ENCODE measurements around the gene CTBP2. TPM values are rescaled to one million over a fixed set of nuclear protein-coding genes. Genes with fewer than 3 reads are reported as not detected.
A peak's percentile ranks its signal among the peaks of the same experiment; 100 is the strongest.

The CTBP2 gene
- total RNA-seq, 3 donors from 2014 or later (not counting 1 experiment from before 2014, with no cell fraction given), result 120 to 179 (median 124) TPM

DNA sequence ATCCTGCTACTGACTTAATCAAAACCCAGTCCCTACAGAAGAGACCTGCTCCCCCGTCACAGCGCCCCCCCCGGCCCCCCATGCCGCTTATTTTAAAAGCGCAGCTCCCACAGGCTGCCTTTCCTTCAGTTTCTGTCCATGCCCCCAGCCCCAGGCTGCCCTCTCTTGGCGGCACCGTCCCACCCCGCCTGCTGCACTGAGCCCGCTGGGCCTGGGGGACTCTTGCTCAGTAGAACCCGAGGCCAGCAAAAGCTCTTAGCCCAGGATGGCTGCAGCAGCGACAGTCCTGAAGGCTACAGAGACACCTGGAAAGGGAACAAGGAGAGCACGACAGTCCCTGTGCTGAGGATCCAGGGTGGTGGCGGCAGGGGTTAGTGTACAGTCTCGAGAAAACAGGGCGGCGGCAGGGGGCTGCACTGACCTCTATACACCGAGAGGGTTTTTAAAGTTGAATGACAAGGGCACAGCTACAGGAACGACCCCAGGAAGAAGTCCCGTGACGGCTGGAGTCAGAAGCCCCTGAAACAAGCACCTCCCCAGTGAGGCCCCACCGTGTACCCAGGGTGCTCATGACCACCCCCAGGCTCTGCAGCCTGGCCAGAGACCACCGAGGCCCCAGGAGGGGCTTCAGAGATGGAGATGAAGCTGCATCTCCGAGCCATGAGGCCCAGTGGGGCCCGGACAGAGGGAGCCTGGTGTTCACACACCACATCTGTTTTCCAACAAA is 164.1 kb downstream of the CTBP2 start:
- H3K9me3 Mint-ChIP-seq, result no peaks in the 10 kb centered on the region
- peak overlapping the region in 1 of 2 donors; percentile 65 for H3K27ac Mint-ChIP-seq
- H3K27ac ChIP-seq (ENCODE audit: low read length), result no peak overlapping the region
- H3K36me3 ChIP-seq (ENCODE audit: control insufficient read depth, insufficient read depth, low read length), result peaks cover 83% of the 10 kb centered on the region
- DNase-seq (peak in 1 of 2 donors; percentile 13), ATAC-seq (no peak)
- no peaks in the 10 kb centered on the region for H3K27me3 ChIP-seq (ENCODE audit: control insufficient read depth, insufficient read depth, low read length)
- intact Hi-C loops (cut with micrococcal nuclease), result no loop called here
- no peaks in the 10 kb centered on the region for H3K27me3 Mint-ChIP-seq (ENCODE audit: low read depth in 2 of 2)
- no peak overlapping the region for H3K4me3 Mint-ChIP-seq
- no peak overlapping the region for H3K4me3 ChIP-seq (ENCODE audit: low read length)
- TF ChIP-seq, protein P1, sequence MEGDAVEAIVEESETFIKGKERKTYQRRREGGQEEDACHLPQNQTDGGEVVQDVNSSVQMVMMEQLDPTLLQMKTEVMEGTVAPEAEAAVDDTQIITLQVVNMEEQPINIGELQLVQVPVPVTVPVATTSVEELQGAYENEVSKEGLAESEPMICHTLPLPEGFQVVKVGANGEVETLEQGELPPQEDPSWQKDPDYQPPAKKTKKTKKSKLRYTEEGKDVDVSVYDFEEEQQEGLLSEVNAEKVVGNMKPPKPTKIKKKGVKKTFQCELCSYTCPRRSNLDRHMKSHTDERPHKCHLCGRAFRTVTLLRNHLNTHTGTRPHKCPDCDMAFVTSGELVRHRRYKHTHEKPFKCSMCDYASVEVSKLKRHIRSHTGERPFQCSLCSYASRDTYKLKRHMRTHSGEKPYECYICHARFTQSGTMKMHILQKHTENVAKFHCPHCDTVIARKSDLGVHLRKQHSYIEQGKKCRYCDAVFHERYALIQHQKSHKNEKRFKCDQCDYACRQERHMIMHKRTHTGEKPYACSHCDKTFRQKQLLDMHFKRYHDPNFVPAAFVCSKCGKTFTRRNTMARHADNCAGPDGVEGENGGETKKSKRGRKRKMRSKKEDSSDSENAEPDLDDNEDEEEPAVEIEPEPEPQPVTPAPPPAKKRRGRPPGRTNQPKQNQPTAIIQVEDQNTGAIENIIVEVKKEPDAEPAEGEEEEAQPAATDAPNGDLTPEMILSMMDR (IDR thresholded peaks at IDR 0.05), result no peak
- H3K4me1 Mint-ChIP-seq, result peaks cover 11 to 13% of the 10 kb centered on the region in 2 donors
- H3K4me1 ChIP-seq (ENCODE audit: control insufficient read depth, insufficient read depth, low read length), result peaks cover 15% of the 10 kb centered on the region
- 93% methylated on average over 24 of the region's 24 CpGs for WGBS (ENCODE audit: insufficient coverage)
- no peaks in the 10 kb centered on the region for H3K9me3 ChIP-seq (ENCODE audit: control insufficient read depth, insufficient read depth, low read length)
- H3K36me3 Mint-ChIP-seq, result no peaks in the 10 kb centered on the region

DNA sequence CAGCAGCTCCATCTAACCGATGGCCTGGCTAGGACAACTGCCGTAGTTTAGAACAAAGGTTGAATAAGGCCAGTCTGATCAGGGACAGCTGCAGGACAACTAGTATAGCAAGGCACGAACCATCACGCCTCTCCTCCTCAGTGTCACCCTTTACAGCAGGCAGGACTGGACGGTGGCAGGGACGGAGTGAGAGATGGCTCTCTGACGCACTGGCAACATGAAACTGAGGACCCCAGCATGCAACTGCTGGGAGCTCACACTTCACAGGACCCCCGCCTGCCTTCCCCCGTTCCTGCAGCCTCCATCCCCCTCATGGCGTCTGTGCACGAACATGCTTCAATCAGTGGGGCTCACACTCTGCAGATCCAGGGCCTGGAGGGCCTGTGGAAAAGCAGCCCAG is 164.8 kb downstream of the CTBP2 start:
- TF ChIP-seq, protein P1 (IDR thresholded peaks at IDR 0.05), result no peak
- Mint-ChIP-seq H3K36me3 (no peaks in the 10 kb centered on the region), H3K4me1 (peaks cover 9% of the 10 kb centered on the region in 2 donors), H3K9me3 (no peaks in the 10 kb centered on the region), H3K27me3 (ENCODE audit: low read depth in 2 of 2) (no peaks in the 10 kb centered on the region), H3K4me3 (no peak overlapping the region), H3K27ac (no peak overlapping the region)
- H3K27me3 ChIP-seq (ENCODE audit: control insufficient read depth, insufficient read depth, low read length), result no peaks in the 10 kb centered on the region
- no peak overlapping the region for H3K27ac ChIP-seq (ENCODE audit: low read length)
- WGBS (ENCODE audit: insufficient coverage), result 96% methylated on average over 11 of the region's 11 CpGs
- H3K36me3 ChIP-seq (ENCODE audit: control insufficient read depth, insufficient read depth, low read length), result peaks cover 85% of the 10 kb centered on the region
- H3K4me1 ChIP-seq (ENCODE audit: control insufficient read depth, insufficient read depth, low read length), result peaks cover 10% of the 10 kb centered on the region
- no peaks in the 10 kb centered on the region for H3K9me3 ChIP-seq (ENCODE audit: control insufficient read depth, insufficient read depth, low read length)
- ATAC-seq, result no peak
- intact Hi-C loops (cut with micrococcal nuclease), result no loop called here
- no peak overlapping the region for H3K4me3 ChIP-seq (ENCODE audit: low read length)
- DNase-seq, result no peak

DNA sequence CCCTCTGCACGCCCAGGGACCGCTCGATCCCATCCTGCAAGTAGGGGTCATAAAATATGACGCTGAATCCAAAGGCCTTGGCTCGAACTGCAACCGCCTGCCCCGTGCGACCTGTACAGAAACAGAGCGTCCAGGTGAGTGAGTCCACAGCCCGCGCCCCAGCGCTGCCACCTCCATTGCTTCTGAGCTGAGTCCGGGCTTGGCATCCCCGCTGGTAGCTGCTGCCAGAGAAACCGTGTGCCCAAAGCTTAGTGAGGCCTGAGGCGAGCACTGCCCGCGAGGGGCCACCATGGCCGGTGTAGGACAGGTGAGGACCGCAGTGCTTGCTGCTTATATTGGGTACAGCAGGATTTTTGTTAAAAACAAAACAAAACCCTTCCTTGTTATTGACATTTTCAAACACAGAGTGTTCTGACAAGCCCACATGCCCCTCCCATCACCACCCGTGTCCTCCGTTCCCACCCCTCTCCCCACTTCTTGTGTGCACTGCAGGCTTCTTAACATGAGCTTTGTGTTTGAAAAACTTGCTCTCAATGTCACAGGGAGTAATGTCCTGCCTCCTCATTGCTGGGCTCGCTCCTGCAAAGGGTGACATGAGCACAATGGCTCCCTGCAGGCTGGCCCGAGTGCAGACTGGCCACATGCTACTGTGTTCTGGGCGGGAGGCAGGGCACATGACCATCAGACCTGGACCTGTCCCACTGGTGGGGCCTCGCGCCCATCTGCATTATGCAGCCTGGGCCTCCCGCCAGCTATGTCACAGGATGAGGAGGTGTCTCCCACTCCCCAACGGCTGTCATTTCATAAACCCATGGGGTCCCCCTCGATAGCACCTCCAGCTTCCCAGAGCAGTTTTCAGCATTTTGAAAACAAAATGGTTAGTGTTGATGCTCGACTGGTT is 165.5 kb downstream of the CTBP2 start:
- no peaks in the 10 kb centered on the region for H3K27me3 ChIP-seq (ENCODE audit: control insufficient read depth, insufficient read depth, low read length)
- 94% methylated on average over 31 of the region's 31 CpGs for WGBS (ENCODE audit: insufficient coverage)
- Mint-ChIP-seq H3K27ac (peak overlapping the region in 1 of 2 donors; percentile 21), H3K36me3 (no peaks in the 10 kb centered on the region), H3K9me3 (no peaks in the 10 kb centered on the region), H3K4me1 (peaks cover 3 to 4% of the 10 kb centered on the region in 2 donors), H3K4me3 (no peak overlapping the region), H3K27me3 (ENCODE audit: low read depth in 2 of 2) (no peaks in the 10 kb centered on the region)
- DNase-seq, result no peak
- intact Hi-C loops (cut with micrococcal nuclease), result loop anchor here (5.0 kb wide), 1 partner anchor 347 kb away; no protein-coding TSS in a partner anchor
- H3K4me1 ChIP-seq (ENCODE audit: control insufficient read depth, insufficient read depth, low read length), result peaks cover 2% of the 10 kb centered on the region
- no peak overlapping the region for H3K4me3 ChIP-seq (ENCODE audit: low read length)
- H3K9me3 ChIP-seq (ENCODE audit: control insufficient read depth, insufficient read depth, low read length), result no peaks in the 10 kb centered on the region
- no peak overlapping the region for H3K27ac ChIP-seq (ENCODE audit: low read length)
- ATAC-seq, result no peak
- peaks cover 83% of the 10 kb centered on the region for H3K36me3 ChIP-seq (ENCODE audit: control insufficient read depth, insufficient read depth, low read length)
- TF ChIP-seq, protein P1 (IDR thresholded peaks at IDR 0.05), result no peak

Measured in natural killer cell (primary cell).